GM21723 (cell line): ENCODE results near the gene ACLY.
"Not testable (repeated sequence)": the region's sequence is repeated elsewhere in the genome, so short reads cannot be mapped to it uniquely, and the experiment has no call there.

Experiments
- ATAC-seq: cut with Tn5 transposase; IDR thresholded peaks from one replicate; pipeline ENCODE4 v1.9.1; 2021; ENCODE audit warnings: mild to moderate bottlenecking, moderate library complexity; ENCODE audit not compliant: unreplicated experiment

The ACLY gene

GRCh38 chr17:41912925-41913324 is 5.8 kb downstream of the ACLY start:
- ATAC-seq = no peak

GRCh38 chr17:41910701-41911391 is 7.9 kb downstream of the ACLY start:
- ATAC-seq = no peak

GRCh38 chr17:41909088-41909487 is 9.7 kb downstream of the ACLY start:
- no peak for ATAC-seq

GRCh38 chr17:41907633-41908539 is 10.9 kb downstream of the ACLY start:
- ATAC-seq = no peak

- no peak for ATAC-seq
Measured at GRCh38 chr17:41907185-41907556, 11.6 kb downstream of the ACLY start.

- ATAC-seq = no peak
Measured at GRCh38 chr17:41906465-41907184, 12.1 kb downstream of the ACLY start.

- no peak for ATAC-seq
Measured at GRCh38 chr17:41905172-41905571, 13.6 kb downstream of the ACLY start.

GRCh38 chr17:41904242-41904841 is 14.4 kb downstream of the ACLY start:
- no peak for ATAC-seq

GRCh38 chr17:41901646-41902045 is 17.1 kb downstream of the ACLY start:
- ATAC-seq = no peak

GRCh38 chr17:41896726-41897125 is 22.0 kb downstream of the ACLY start:
- ATAC-seq = no peak

GRCh38 chr17:41895617-41896016 is 23.1 kb downstream of the ACLY start:
- ATAC-seq = no peak

GRCh38 chr17:41894791-41895331 is 23.9 kb downstream of the ACLY start:
- ATAC-seq = no peak

GRCh38 chr17:41893384-41893783 is 25.4 kb downstream of the ACLY start:
- ATAC-seq = no peak

- no peak for ATAC-seq
Measured at GRCh38 chr17:41892021-41892376, 26.8 kb downstream of the ACLY start.

- no peak for ATAC-seq
Measured at GRCh38 chr17:41891135-41892020, 27.4 kb downstream of the ACLY start.

- ATAC-seq = no peak
Measured at GRCh38 chr17:41888332-41888965, 30.3 kb downstream of the ACLY start.

GRCh38 chr17:41885733-41886132 is 33.0 kb downstream of the ACLY start:
- ATAC-seq = no peak

GRCh38 chr17:41882756-41883155 is 36.0 kb downstream of the ACLY start:
- ATAC-seq = no peak

GRCh38 chr17:41880130-41880529 is 38.6 kb downstream of the ACLY start:
- no peak for ATAC-seq

GRCh38 chr17:41874293-41874670 is 44.5 kb downstream of the ACLY start:
- not testable (repeated sequence) for ATAC-seq
